ENCODE data around the gene PSME4. TPM values are rescaled to one million over a fixed set of nuclear protein-coding genes. Genes with fewer than 3 reads are reported as not detected.
A peak's percentile ranks its signal among the peaks of the same experiment; 100 is the strongest.
"Not testable (repeated sequence)": the region's sequence is repeated elsewhere in the genome, so short reads cannot be mapped to it uniquely, and the experiment has no call there.

PSME4 gene
- polyA plus RNA-seq, 10 donors: 32.7 to 46.3 (median 38.8) TPM

DNA sequence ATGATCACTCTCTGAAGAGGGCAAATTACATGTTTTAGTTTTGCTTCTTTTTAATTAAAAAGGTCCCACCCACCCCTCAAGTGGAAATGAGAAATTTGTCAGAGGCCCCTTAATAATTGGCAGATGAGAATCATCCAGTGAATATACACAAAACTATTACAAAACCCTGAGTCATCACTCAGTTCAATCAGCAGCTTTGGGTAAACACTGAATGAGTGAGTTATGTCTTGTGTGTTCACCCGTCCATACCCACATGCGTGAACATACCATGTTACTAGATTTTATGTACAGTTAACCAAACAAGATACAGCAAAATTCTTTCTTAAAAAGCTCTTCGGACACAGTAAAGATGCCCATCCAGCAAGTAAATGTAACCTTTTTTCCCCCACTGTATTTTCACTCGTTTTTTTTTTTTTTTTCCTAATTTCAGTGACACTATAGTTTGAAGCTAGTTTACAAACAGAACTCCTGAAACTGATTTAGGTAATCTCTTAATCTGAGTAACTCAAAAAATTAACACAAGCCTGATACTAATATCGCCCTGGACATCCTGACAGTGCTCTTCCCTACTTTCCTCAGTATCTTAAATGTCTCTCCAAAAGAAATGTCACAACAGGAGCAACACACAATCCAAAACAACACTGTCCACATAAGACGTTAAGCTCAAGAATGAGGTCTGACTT is 1.4 kb downstream of the PSME4 start:
- peak; percentile 13 to 66 (median 39) for DNase-seq

DNA sequence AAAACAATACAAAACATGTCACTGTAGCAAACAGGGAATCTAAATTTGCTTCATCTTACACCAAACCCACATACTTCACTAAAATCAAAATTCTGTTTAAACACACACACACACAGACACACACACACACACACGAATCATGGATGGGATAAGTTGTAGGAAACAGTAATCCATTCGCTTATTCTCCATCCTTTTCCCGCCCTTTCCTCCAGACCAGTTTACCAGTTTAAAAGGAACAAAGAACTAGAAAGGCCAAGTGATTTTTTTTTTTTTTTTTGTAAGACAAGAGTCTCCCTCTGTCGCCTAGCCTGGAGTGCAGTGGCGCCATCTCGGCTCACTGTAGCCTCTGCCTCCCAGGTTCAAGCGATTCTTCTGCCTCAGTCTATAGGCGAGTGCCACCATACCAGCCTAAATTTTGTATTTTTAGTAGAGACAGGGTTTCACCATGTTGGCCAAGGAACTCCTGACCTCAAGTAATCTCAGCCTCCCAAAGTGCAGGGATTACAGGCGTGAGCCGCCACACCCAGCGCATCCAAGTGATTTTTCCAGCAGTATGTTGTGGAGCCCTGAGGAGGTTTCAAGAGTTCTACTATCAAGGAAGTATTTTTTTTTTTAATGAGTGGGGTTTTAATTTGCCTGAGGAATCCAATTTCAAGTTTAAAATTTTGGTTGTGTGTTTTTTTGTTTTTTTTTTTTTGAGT is 5.7 kb downstream of the PSME4 start:
- DNase-seq: no peak

DNA sequence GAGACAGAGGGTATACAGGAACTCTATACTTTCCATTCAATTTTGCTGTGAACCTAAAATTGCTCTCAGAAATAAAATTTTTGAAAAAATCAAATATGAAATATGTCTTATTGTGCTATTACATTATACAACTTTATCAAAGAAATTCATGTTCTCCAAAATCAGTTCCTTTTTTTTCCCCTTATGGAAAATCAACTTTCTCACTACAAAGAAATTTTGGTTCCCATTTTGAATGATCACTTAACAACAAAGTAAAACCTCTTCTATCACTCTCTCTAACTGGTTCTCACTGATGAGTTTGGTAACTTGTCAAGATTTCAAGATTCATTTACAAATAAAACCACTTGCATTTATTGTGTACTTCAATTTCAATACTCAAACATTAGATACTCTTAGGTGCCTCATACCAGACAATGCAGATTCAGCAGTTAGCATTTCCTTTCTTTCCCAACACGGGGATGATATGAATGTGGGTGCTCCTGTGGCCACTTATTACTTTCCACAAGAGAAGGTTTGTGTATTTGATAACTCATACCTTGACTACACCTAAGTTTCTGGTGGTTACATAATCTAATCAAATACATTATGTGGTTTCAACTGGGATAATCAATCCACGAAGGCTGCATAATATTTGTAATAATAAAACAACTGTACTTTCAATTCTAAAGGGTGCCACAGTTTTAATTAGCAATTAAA is 6.4 kb downstream of the PSME4 start:
- no peak for DNase-seq

DNA sequence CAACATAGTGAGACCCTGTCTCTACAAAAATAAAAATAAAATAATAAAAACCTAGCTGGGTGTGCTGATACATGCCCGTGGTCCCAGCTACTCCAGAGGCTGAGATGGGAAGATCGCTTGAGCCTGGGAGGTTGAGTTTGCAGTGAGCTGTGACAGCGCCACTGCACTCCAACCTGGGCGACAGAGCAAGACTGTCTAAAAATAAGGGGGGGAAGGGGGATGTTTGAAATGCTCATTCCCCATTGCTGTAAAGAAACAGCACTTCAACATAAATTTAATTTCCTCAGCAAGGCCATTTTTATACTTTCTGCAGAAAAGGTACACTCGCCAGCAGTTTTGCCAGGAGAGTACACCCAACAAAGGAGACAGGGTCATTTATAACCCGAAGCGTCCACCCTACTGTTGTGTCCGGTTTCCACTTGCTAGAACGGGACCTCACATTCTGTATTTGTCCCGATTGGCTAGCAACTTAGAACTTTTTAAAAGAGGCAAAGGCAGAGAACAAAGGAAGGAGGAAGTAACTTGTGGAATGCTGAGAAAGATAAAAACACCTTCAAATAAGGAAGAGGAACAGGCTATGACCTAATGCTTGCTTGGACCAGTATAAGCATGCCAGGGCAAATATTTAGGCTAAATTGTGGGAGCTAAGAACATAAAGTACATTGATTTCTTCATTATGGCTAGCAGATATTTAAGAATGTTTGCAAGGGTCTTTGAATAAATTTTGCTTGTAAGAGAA is 9.1 kb downstream of the PSME4 start:
- DNase-seq: not testable (repeated sequence)

DNA sequence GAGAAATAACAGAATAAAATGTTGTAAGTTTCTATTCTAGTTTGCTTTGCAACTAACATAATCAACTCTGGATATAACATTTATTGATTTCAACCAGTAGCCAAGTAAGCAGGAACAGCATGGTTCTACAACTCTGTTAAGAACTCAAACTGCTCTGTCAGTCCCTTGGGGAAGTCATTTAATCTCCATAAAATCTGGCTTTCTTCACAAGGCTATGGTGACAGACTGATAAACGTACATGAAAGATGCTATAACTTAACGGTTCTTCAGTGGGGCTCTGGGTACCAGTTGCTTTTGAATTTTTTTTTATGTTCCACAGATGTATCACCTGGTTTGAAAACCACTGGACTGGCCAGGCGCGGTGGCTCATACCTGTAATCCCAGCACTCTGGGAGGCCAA is 10.3 kb downstream of the PSME4 start:
- DNase-seq: no peak

DNA sequence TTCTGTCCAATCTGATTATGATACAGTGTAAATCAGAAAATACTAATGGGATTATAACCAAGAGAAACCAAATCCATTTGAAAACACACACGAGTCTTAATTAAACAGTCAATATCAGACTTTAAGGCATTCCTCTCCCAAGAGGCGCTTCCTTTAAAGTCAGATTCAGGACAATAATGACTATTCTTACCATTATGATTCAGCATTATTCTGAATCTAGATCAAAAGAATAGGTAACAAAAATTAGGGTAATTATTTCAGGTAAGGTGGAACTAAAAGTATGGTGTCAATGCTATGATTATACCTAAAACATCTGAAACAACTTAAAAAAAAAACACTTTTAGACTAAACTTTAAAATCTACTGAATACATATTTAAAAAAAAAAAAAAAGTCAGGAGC is 12.3 kb downstream of the PSME4 start:
- no peak for DNase-seq

DNA sequence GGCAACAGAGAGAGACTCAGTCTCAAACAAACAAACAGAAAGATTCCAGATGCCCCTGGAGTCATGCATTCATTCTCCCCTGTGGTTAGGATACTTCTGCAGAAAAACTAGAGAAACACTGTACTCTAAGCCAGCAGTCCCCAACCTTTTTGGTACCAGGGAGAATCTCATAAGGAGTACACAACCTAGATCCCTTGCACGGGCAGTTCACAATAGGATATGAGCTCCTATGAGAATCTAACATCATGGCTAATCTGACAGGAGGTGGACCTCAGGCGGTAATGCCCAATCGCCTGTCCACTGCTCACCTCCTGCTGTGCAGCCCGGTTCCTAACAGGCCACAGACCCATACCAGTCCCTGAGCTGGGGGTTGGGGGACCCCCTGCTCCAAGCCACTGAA is 18.3 kb downstream of the PSME4 start:
- DNase-seq: no peak

DNA sequence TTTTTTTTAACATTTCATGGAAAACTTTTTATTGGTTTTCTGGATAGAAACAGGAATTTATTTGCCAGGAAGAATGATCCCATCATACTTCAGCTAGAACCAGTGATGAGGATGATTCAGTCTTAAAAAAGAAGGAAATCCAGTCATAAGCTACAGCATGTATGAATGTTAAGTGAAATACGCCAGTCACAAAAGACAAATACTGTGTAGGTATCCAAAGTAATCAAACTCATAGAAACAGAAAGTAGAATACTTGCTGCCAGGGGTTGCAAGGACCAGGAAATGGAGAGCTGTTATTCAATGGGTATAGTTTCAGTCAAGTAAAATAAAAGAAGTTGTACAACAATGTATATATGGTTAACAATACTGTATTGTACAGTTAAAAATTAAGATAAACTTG is 21.3 kb downstream of the PSME4 start:
- no peak for DNase-seq

DNA sequence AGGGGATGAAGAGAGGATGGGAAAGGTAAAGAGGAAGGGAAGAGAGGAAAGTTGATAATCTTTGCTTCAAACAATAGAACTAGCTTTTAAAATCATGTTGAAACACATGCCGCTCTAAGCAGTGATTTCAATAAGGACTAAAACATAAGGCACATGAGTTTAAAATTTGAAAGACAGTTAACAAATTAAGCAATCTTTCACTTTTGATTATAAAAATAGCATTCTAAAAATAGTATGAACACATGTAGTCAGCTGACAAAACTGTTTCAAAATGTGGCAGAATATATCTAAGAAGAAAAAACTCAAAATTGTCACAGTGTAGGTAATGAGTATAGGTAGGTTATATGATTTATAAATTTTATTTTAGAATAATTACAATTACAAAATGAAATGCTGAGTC is 25.3 kb downstream of the PSME4 start:
- DNase-seq: no peak

DNA sequence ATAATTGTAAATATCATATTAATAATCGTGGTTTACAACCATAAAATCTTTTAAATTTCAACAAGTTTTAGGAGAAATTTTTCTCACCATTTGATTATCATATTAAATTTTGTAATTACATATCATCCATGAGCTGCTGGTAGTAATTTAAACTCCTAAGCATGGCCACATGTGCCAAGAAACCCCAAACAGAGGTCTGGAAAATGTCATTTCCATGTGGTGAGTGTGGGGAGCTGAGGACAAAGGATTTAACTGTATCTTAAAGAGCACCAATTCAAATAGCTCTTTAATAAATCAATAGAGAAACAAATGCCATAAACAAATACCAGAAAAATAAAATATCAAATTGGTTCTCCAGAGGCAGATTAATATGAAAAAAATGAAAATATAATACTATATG is 26.3 kb downstream of the PSME4 start:
- DNase-seq: no peak

DNA sequence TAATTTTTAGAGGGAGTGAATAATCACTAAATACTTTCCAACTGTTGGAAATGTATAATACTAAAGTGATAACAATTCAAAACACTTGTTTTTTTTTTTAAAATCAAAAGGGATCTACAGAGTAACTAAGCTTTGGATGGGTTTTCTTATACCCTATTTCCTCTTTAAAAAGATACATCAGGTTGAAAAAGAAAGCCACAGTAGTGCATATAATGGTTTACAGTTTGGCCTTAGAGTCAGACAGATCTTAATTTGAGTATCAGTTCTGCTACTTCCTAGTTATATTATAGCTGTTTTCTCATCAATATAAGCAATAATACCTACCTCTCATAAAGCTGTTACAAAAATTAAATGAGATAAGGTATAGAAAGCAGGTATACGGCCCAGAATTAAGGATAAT is 28.5 kb downstream of the PSME4 start:
- DNase-seq: no peak

DNA sequence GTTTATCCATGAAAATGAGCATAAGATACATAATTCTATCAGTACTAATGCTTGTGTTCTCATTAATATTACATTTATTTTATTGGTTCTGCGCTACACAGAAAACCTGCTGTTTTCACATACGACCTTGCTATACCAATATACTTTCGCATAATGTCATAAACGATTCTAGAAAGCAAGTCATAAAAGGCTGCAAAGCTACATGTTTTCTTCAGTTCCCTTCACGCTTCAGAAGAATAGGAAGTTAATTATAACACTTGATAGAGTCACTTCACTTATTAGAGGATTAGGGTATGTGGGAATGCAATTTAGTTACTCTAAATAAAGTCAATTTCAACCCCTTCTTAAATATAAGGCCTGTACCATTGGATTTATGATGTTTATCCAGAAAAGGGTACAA is 29.0 kb downstream of the PSME4 start:
- no peak for DNase-seq

DNA sequence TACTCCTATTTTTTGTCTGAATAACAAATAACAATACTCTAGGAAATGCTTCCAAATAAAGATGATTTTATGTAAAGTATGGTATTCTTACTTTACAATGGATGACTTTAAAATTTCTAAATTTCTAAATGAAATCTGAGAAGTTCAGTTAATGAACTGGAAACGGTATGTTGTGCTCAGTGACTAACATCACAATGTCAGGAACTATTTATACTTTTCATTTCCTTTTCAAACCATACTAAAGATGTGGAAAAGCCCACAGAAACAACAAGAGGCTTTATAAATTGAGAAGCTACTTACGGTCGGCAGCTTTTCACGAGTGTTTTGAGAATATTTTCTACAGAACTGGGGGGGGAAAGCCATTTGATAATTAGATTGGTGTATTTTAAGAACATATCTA is 31.1 kb downstream of the PSME4 start:
- no peak for DNase-seq

DNA sequence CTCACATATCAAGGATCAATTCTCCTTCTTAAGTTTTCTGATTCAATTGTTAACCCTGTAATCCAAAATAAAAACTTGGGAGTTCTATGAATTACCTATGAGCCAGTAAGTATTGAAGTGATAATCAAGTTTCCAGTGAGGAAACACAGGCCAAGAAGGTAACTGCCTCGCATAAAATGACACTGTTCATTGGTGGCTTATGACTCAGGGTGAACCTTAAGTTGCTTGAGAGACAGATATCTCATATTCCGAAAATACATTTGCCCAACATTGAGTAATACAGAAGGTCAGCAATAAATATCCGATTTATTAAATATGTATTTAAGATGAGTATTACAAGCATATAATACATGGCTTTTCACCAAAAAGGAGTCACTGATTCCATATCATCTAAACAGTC is 31.9 kb downstream of the PSME4 start:
- DNase-seq: no peak

DNA sequence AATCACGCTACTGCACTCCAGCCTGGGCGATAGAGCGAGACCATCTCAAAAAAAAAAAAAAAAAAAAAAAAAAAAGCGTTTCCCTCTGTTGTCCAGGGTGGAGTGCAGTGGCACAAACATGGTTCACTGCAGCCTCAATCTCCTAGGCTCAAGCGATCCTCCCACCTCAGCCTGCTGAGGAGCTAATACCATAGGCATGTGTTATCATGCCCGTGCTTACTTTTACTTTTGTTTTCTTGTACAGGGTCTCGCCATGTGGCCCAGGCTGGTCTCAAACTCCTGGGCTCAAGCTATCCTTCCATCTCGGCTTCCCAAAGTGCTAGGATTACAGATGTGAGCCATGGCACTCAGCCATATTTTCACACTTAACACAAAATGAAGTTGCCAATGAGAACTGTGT is 37.5 kb downstream of the PSME4 start:
- DNase-seq: no peak

DNA sequence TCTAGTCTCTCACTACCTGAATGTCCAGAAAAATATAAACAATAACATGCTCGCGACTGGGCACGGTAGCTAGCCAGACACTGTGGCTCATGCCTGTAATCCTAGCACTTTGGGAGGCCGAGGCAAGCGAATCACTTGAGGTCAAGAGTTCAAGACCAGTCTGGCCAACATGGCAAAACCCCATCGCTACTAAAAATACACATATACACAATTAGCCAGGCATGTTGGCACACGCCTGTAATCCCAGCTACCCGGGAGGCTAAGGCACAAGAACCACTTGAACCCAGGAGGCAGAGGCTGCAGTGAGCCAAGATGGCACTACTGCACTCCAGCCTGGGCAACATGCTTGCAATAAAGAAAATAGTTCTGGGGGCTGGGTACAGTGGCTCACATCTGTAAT is 44.5 kb downstream of the PSME4 start:
- not testable (repeated sequence) for DNase-seq

DNA sequence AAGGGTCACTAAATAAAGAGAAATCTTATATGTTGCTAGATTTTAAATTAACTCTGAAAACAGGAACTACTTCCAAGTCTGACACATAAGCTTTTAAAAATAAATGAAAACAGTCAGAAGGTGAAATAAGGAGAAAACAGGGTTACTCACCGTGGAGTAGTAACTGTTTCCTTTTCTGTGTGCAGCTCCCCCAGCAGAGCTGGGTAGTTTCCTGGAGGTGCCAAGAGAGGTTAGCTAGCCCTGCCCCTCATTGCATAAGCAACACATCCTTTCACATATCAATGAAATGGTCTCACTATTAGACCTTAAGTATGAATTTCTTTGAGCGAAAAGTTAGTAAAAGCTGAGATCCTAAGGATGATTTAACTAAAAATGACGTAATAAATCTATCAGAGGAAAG is 57.1 kb downstream of the PSME4 start:
- no peak for DNase-seq

DNA sequence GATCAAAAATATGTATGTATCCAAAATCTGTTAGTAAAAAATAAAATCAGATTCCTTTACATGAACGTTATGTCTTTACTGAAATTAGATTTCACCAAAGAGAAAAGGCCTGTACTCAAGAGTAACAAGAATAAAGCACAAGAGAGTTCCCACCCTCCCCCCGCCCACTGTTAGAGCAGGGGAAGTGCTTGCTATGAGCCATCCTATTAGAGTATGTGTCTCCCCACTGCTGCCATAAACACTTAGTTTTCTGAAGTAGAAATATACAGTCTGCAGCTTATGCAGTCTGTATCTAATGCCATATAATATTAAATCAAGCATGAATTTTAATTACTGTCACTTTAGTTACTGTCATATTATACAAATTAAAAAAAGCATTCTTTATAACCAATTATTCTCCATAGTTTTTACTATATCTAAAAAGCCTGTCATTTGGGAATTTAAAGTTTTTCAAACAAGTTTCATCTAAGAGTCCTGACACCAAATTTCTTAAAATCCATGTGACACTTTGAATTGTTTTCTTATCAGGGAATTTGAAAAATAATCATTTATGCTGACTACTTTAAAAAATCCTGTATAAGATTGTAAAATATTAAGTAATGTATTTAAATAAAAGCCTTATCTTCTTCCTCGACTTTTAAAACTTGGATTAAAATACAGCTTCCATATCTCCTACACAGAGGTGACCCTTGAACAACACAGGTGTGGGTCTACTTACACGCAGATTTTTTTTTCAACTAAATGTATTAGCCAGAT is 59.2 kb downstream of the PSME4 start:
- DNase-seq: no peak

DNA sequence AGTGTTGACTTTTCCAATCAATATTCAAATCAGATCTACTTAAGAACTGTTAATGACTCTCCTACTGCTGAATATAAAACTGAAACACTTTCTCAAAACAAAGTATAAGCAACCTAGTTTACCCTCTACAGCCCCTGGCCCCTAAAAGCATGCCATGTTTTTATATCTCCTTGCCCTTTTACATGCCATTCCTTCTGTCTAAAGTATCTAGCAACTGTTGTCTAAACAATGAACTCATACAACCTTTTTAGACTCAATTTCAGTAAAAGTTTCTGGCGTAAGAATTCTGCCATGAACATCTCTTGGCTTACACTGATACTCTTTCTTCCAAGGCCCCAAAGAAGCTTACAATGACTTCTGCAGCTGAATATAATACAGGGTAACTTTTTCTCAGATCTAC is 63.2 kb downstream of the PSME4 start:
- no peak for DNase-seq

DNA sequence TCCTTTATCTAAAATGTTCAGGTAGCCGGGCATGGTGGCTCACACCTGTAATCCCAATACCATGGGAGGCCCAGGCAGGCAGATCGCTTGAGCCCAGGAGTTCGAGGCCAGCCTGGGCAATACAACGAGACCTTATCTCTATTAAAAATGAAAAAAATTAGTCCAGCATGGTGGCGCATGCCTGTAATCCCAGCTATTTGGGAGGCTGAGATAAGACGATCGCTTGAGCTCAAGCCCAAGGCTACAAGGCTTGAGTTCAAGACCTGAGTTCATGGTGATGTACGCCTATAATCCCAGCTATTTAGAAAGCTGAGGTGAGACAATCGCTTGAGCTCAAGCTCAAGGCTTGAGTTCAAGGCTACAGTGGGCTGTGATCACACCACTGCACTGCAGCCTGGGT is 65.4 kb downstream of the PSME4 start:
- DNase-seq: no peak

DNA sequence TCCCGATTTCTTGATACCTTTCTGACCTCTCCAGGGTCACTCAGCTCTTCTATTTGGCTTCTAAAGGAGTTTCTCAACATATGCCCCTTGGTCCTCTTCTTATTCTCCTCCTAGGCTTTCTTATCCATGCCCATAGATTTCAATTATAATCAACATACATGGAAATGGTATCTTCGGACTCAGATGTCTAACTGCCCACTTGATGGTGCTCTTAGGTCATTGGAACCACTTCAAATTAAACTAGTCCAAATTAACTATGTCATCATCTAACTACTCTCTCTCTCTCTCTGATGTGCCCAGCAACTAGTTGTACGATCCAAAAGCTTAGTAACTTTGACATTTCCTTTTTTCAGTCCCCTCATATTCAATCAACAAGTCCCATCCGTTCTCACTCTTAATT is 67.8 kb downstream of the PSME4 start:
- no peak for DNase-seq

DNA sequence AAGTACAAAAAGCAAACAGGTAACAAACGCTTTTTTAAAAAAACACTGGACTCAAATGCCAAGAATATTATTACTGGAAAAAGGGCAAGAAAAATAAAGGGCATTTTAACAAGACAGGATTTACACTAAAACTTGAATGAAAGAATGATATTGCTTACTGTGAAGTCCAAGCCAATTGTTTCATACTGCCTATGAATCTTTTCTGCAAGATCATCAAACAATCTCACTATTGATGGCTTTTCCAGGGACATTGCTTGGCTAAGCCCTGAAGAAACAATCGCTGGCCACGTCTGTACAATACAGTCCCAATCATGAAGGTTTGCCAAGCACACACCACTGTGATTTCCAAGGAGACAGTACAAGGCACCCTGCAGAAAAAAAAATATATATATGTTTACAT is 69.6 kb downstream of the PSME4 start:
- DNase-seq: peak in 2 of 3 donors; percentile 4 to 5

Data from muscle of back (tissue), 11 donors.